Gastrocnemius medialis (tissue), 4 donors: ENCODE measurements around the gene RAB26. TPM values are rescaled to one million over a fixed set of nuclear protein-coding genes. Genes with fewer than 3 reads are reported as not detected.
A peak's percentile ranks its signal among the peaks of the same experiment; 100 is the strongest.
"Not testable (repeated sequence)": the region's sequence is repeated elsewhere in the genome, so short reads cannot be mapped to it uniquely, and the experiment has no call there.

ENCODE experiments used
- ATAC-seq, 2 donors: fragments of 150-250 bp; one replicate each; pipeline ENCODE4 v1.9.1; 2016
- DNase-seq, 2 donors: peaks; one replicate each; pipeline ENCODE4 v3.0.0-alpha.2; 2019
- H3K27ac ChIP-seq, 4 donors: fragments of 200-600 bp; sonication (generic); 1 replicate in 1 of 4; 2 replicates in 3 of 4; pipeline ENCODE4 v1.5.1; 2016 to 2018; ENCODE audit warnings: mild to moderate bottlenecking in 2 of 4, moderate library complexity in 1 of 4
- H3K27me3 ChIP-seq, 3 donors: fragments of 200-600 bp; sonication (generic) in 2 of 3; 1 replicate in 1 of 3; 2 replicates in 2 of 3; pipeline versions ENCODE4 v1.5.1 to v1.6.0; 2016 to 2019; ENCODE audit warnings: mild to moderate bottlenecking in 1 of 3, moderate library complexity in 1 of 3
- H3K36me3 ChIP-seq, 2 donors: fragments of 200-600 bp; sonication (generic) in 1 of 2; one replicate each; pipeline ENCODE4 v1.5.1; 2017 to 2018
- H3K4me1 ChIP-seq, 2 donors: fragments of 200-600 bp; sonication (generic) in 1 of 2; one replicate each; pipeline ENCODE4 v1.5.1; 2016 to 2017; ENCODE audit warnings: mild to moderate bottlenecking in 2 of 2
- H3K4me3 ChIP-seq, 4 donors: fragments of 200-600 bp; sonication (generic) in 3 of 4; 1 replicate in 1 of 4; 2 replicates in 3 of 4; pipeline ENCODE4 v1.5.1; 2016 to 2019; ENCODE audit warnings: mild to moderate bottlenecking in 2 of 4
- H3K9me3 ChIP-seq, 3 donors: fragments of 200-600 bp; sonication (generic) in 2 of 3; 1 replicate in 1 of 3; 2 replicates in 2 of 3; pipeline ENCODE4 v1.5.1; 2016 to 2019
- POLR2A ChIP-seq, 2 donors: fragments of 450-650 bp; IDR thresholded peaks; one replicate each; pipeline ENCODE4 v1.6.1; 2017; ENCODE audit warnings: antibody characterized with exemption in 2 of 2, mild to moderate bottlenecking in 2 of 2, moderate library complexity in 2 of 2
- in situ Hi-C, 4 donors: fragments of 200-750 bp; cut with MboI; loops; one replicate each; pipeline versions ENCODE4 v1.15.0 to v1.8.0; 2017; ENCODE audit warnings: low sequenced_read_pairs in 4 of 4
- intact Hi-C: fragments of 100-400 bp; cut with DNase I; formaldehyde crosslinking; loops from one replicate; pipeline ENCODE4 v1.15.1; 2023; ENCODE audit warnings: low total_unique reads
- total RNA-seq, 4 donors: library from RNA; depleted of rRNA; stranded (reverse); fragments of >200 nt; gene quantifications; one replicate each; pipeline versions ENCODE4 v1.1.0 to v1.2.3, GENCODE V29; 2016
- TF ChIP-seq, protein P1 (sequence below), 5 experiments: fragments of 450-650 bp in 3 of 5; fragments of 200-600 bp in 2 of 5; sonication (generic) in 2 of 5; IDR thresholded peaks in 4 of 5; conservative IDR thresholded peaks in 1 of 5; 1 replicate in 4 of 5; 2 replicates in 1 of 5; pipeline ENCODE4 v1.5.1; 2016 to 2019; ENCODE audit warnings: antibody characterized with exemption in 5 of 5, mild to moderate bottlenecking in 3 of 5, moderate library complexity in 3 of 5

The RAB26 gene
- total RNA-seq, 4 donors from 2014 or later: 1.3 to 4.2 TPM; not detected in 2

DNA sequence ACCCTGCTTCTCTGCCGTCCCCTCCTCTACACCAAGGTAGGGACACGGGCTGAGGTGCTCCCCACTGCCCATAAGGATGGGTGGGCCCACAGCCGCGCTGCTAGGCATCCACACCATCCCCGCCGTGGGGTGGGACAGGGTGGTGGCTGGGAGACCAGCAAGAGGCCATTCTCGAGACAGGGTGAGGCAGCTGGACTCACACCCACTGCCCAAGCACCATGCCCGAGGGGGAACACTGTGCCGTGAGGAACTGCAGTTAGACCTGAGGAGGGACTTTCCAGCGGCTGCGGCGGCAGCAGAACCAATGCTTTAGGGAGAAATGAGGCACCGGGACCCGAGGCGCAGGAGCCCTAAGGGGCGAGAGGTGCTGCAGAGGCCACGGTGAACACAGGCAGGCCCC, 26.0 kb upstream of the RAB26 start:
- intact Hi-C loops: no loop called here
- peak overlapping the region in 3 of 4 donors; percentile 13 to 40 (median 22) for H3K4me3 ChIP-seq

DNA sequence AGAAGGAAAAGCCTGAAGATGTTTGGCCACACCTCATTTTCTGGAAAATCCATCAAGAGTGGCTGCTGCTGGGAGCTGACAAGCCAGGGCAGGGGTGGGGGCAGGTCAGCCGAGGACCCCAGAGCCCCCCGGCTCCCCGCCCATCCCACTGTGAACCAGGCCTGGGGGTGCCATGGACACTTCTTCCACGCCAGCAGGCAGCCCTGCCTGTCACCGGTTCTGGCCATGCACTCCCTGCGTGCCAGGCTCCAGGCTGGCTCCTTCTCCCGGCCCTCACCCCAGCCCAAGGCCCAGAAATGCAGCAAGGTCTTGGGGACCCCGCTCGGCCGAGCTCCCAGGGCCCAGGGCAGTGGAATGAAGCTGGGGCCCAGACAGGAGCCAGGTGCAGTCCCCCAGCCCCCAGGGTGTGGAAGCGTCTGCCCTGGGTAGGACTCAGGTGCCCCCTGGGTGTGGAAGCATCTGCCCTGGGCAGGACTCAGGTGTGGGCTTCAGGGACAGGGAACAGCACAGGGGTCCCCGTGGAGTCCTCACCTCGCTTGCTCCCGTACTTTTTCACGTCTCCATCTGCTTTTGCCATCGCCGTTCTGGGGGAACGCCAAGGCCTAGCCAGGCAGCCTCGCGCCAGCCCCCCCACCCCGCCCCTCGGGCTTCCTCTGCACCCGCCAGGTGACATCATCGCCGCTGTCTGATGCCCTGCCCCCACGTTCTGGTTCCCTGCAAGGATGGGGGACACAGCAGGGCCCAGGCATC, 25.3 kb upstream of the RAB26 start:
- Histone ChIP-seq H3K4me1 (peaks cover 70 to 89% of the 10 kb centered on the region in 2 donors), H3K4me3 (peak overlapping the region; percentile 13 to 51 (median 25)), H3K27ac (peak overlapping the region; percentile 98 to 100 (median 98))
- DNase-seq, intact Hi-C loops, H3K36me3 ChIP-seq, H3K27me3 ChIP-seq, in situ Hi-C loops, H3K9me3 ChIP-seq: not testable (repeated sequence)
- ATAC-seq: peak; percentile 13 to 19

More for the DNA sequence above, 26.0 kb upstream of the RAB26 start:
- no peak for DNase-seq
- H3K4me1 ChIP-seq: peaks cover 70 to 90% of the 10 kb centered on the region in 2 donors
- peak overlapping the region; percentile 98 to 100 (median 98) for H3K27ac ChIP-seq
- no peaks in the 10 kb centered on the region for H3K27me3 ChIP-seq
- TF ChIP-seq, protein P1, sequence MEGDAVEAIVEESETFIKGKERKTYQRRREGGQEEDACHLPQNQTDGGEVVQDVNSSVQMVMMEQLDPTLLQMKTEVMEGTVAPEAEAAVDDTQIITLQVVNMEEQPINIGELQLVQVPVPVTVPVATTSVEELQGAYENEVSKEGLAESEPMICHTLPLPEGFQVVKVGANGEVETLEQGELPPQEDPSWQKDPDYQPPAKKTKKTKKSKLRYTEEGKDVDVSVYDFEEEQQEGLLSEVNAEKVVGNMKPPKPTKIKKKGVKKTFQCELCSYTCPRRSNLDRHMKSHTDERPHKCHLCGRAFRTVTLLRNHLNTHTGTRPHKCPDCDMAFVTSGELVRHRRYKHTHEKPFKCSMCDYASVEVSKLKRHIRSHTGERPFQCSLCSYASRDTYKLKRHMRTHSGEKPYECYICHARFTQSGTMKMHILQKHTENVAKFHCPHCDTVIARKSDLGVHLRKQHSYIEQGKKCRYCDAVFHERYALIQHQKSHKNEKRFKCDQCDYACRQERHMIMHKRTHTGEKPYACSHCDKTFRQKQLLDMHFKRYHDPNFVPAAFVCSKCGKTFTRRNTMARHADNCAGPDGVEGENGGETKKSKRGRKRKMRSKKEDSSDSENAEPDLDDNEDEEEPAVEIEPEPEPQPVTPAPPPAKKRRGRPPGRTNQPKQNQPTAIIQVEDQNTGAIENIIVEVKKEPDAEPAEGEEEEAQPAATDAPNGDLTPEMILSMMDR (IDR thresholded peaks at IDR 0.05 in 4 of 5, conservative IDR thresholded peaks at IDR 0.05 in 1 of 5): no peak
- TF ChIP-seq POLR2A (IDR thresholded peaks at IDR 0.05): no peak
- no peaks in the 10 kb centered on the region for H3K36me3 ChIP-seq
- H3K9me3 ChIP-seq: no peaks in the 10 kb centered on the region
- no peak for ATAC-seq
- in situ Hi-C loops: no loop called here

DNA sequence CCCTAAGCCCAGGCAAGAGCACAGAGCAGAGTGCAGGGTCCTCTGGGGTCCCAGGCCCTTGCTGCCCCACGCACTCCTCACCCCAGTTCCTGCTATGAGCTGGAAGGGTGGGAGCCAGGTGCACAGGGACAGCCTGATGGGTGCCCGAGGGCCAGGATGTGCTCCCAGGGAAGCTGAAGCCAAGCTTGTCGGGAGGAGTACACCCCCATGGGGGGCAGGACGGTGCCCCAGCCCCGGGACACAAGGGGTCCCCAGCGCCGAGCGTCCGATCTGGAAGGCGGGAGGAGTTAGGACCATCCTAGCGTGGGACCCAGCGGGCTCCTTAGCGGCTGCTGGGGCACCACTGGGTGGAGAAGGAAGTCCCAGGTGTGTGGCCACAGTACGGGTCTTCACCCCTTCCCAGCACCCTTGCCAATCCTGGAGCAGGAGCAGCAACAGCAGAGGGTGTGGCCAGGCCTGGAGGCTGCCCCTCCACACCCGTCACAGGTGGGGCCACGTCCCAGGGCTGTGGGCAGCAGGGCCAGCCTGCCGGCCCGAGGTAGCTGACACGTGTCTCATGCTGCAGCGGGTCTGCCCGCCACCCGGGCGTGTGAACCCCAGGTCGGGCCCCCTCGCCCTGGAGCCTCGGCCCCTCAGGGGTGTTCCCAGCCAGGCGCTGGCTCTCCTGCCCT, 24.6 kb upstream of the RAB26 start:
- H3K27me3 ChIP-seq, H3K9me3 ChIP-seq, intact Hi-C loops, in situ Hi-C loops, H3K36me3 ChIP-seq, DNase-seq: not testable (repeated sequence)
- Histone ChIP-seq H3K27ac (peak overlapping the region; percentile 98 to 100 (median 98)), H3K4me1 (peaks cover 74 to 91% of the 10 kb centered on the region in 2 donors), H3K4me3 (peak overlapping the region; percentile 51 to 58 (median 52))
- peak in 1 of 2 donors; percentile 24 for TF ChIP-seq POLR2A (IDR thresholded peaks at IDR 0.05)
- ATAC-seq: peak in 1 of 2 donors; percentile 4

DNA sequence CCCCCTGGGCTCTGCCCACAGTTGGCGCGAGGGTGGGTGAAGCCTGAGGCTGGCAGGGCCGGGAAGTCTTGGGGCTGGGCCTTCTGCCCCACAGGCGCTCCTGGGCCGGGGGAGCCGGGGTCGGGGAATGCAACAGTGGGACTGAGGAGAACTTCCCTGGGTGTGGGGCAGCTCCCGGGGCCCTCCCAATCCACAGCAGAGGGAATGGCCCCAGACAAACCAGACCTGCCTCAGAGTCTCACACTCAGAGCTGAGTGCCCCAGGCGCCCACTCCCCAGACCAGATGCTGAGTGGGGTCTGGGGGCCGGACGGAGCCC, 24.1 kb upstream of the RAB26 start:
- Histone ChIP-seq H3K4me3 (peak overlapping the region; percentile 51 to 58 (median 52)), H3K4me1 (peaks cover 73 to 90% of the 10 kb centered on the region in 2 donors), H3K27ac (peak overlapping the region; percentile 98 to 100 (median 98))
- H3K27me3 ChIP-seq, in situ Hi-C loops, DNase-seq, intact Hi-C loops, H3K9me3 ChIP-seq, H3K36me3 ChIP-seq: not testable (repeated sequence)
- ATAC-seq: peak in 1 of 2 donors; percentile 1

DNA sequence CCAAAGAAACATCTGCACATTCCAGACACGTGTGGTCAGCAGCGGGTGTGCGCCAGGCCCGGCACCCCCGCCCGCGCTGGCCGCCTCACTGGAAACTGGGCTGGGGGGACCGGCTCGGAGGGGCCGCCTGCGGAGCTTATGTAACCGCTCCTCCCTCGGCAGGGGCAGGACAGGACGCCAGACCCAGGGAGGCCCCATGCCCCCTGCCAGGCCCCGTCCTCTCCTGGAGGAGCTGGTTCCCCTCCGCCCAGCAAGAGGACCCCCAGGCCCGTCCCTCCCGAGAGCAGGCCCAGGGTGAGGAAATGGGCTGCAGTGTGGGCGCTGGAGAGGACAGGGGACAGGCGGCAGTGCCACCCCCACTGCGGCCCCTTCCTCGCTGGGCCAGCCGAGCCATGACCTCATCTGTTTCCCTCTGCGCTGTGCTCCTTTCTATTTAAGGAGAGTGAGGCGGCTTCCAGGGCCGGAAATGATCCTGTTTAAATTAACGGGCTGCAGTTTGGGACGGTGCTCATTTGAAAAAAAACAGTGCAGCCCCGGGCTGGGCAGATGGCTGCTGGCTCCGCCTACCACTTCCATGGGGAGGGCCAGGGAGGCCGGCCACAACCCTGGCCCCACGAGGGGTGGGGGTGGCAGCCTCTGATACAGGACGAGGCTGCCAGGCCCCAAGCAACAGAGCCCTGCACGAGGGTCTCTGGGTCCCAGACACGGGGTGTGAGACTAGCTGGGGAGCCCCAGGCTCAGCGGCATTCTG, 23.6 kb upstream of the RAB26 start:
- ATAC-seq (peak; percentile 34 to 51), DNase-seq (peak; percentile 57 to 65)
- H3K4me3 ChIP-seq: peak overlapping the region; percentile 51 to 58 (median 52)
- H3K36me3 ChIP-seq, in situ Hi-C loops, intact Hi-C loops, H3K27me3 ChIP-seq, H3K9me3 ChIP-seq: not testable (repeated sequence)
- TF ChIP-seq POLR2A (IDR thresholded peaks at IDR 0.05): peak; percentile 54 to 77
- H3K27ac ChIP-seq: peak overlapping the region; percentile 98 to 100 (median 98)
- H3K4me1 ChIP-seq: peaks cover 73 to 91% of the 10 kb centered on the region in 2 donors

DNA sequence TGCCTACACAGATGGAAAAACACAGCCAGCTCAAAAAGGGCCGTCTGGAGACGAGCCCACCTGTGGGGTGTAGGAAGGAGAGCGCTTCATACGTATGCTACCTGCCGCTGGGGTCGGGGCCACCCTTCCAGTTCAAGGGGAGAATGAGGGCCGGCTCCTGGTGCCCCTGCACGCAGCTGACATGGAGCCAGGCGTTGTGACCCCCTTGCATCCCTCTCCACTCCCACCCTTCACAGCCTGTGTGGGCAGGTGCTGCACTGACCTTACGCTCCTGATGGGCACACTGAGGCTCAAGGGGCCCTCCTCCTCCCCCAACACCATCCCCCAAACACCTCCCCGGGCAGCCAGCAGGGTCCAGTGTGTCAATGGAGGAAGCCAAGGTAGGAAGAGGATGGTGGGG, 22.8 kb upstream of the RAB26 start:
- Histone ChIP-seq H3K4me1 (peaks cover 71 to 91% of the 10 kb centered on the region in 2 donors), H3K4me3 (peak overlapping the region; percentile 51 to 58 (median 52)), H3K27ac (peak overlapping the region; percentile 98 to 100 (median 98))
- H3K9me3 ChIP-seq, H3K36me3 ChIP-seq, ATAC-seq, in situ Hi-C loops, H3K27me3 ChIP-seq, intact Hi-C loops, DNase-seq: not testable (repeated sequence)
